HG02571 (cell line): ENCODE results near the gene ATP7B.
"Not testable (repeated sequence)": the region's sequence is repeated elsewhere in the genome, so short reads cannot be mapped to it uniquely, and the experiment has no call there.

Source experiments
- ATAC-seq: cut with Tn5 transposase; IDR thresholded peaks from one replicate; pipeline ENCODE4 v1.9.1; 2021; ENCODE audit warnings: mild to moderate bottlenecking, moderate library complexity; ENCODE audit not compliant: unreplicated experiment

The ATP7B gene

GRCh38 chr13:52010890-52011631 lies at the start of gene ATP7B:
TSS of gene ATP7B (minus strand) at chr13:52011450. CDS start at chr13:52011337, 113 bp downstream.
- no peak for ATAC-seq

- ATAC-seq: no peak
Measured at GRCh38 chr13:52053460-52053859, 42.2 kb upstream of the ATP7B start.

- ATAC-seq: no peak
Measured at GRCh38 chr13:52051400-52051799, 40.1 kb upstream of the ATP7B start.

- ATAC-seq: no peak
Measured at GRCh38 chr13:52048516-52048915, 37.3 kb upstream of the ATP7B start.

- no peak for ATAC-seq
Measured at GRCh38 chr13:52047463-52047862, 36.2 kb upstream of the ATP7B start.

- no peak for ATAC-seq
Measured at GRCh38 chr13:52043675-52044074, 32.4 kb upstream of the ATP7B start.

- no peak for ATAC-seq
Measured at GRCh38 chr13:52036037-52036436, 24.8 kb upstream of the ATP7B start.

GRCh38 chr13:52034616-52035226 lies 23.5 kb upstream of the ATP7B start:
- no peak for ATAC-seq

- ATAC-seq: no peak
Measured at GRCh38 chr13:52033039-52033438, 21.8 kb upstream of the ATP7B start.

GRCh38 chr13:52030401-52030800 lies 19.2 kb upstream of the ATP7B start:
- not testable (repeated sequence) for ATAC-seq

GRCh38 chr13:52029569-52029968 lies 18.3 kb upstream of the ATP7B start:
- ATAC-seq: no peak

- no peak for ATAC-seq
Measured at GRCh38 chr13:52027832-52028231, 16.6 kb upstream of the ATP7B start.

GRCh38 chr13:52026246-52026626 lies 15.0 kb upstream of the ATP7B start:
- ATAC-seq: no peak

- no peak for ATAC-seq
Measured at GRCh38 chr13:52025475-52026245, 14.4 kb upstream of the ATP7B start.

GRCh38 chr13:52024481-52024880 lies 13.2 kb upstream of the ATP7B start, which contains the start of gene UTP14C:
TSS of gene UTP14C (plus strand) at chr13:52024691. CDS start at chr13:52028805, 4,114 bp downstream.
- ATAC-seq: no peak

GRCh38 chr13:52022356-52022755 lies 11.1 kb upstream of the ATP7B start:
- no peak for ATAC-seq

- no peak for ATAC-seq
Measured at GRCh38 chr13:52020191-52020590, 8.9 kb upstream of the ATP7B start.

GRCh38 chr13:52016296-52016695 lies 5.0 kb upstream of the ATP7B start:
- no peak for ATAC-seq

GRCh38 chr13:52012512-52012836 lies 1.2 kb upstream of the ATP7B start:
- no peak for ATAC-seq

GRCh38 chr13:52011632-52012511 lies 622 bp upstream of the ATP7B start, which contains the start of gene ALG11:
TSS of gene ALG11 (plus strand) at chr13:52012398. CDS start at chr13:52012419, 21 bp downstream.
- peak; percentile 99 for ATAC-seq

GRCh38 chr13:52009946-52010345 lies 1.3 kb downstream of the ATP7B start:
- ATAC-seq: no peak
